Esophagus (tissue), 2 donors: Measurements from ENCODE around the gene RAD51C. TPM values are rescaled to one million over a fixed set of nuclear protein-coding genes. Genes with fewer than 3 reads are reported as not detected.
"Not testable (repeated sequence)": the region's sequence is repeated elsewhere in the genome, so short reads cannot be mapped to it uniquely, and the experiment has no call there.

Experiments used
- H3K27ac ChIP-seq, 2 donors: one replicate each; pipeline ENCODE4 v1.5.1; 2013; ENCODE audit warnings: low read depth in 2 of 2, mild to moderate bottlenecking in 2 of 2, inconsistent platforms in 1 of 2, low read length in 1 of 2, moderate library complexity in 1 of 2
- H3K27me3 ChIP-seq, 2 donors: one replicate each; pipeline ENCODE4 v1.6.1; 2013; ENCODE audit warnings: low read length in 2 of 2, control low read depth in 1 of 2, mild to moderate bottlenecking in 1 of 2; ENCODE audit not compliant: insufficient read depth in 2 of 2, control insufficient read depth in 1 of 2
- H3K36me3 ChIP-seq, 2 donors: one replicate each; pipeline ENCODE4 v1.6.1; 2013; ENCODE audit warnings: low read length in 1 of 2; ENCODE audit not compliant: control insufficient read depth in 2 of 2, insufficient read depth in 2 of 2
- H3K4me1 ChIP-seq, 2 donors: one replicate each; pipeline ENCODE4 v1.6.1; 2013; ENCODE audit warnings: low read length in 1 of 2; ENCODE audit not compliant: control insufficient read depth in 2 of 2, insufficient read depth in 2 of 2
- H3K4me3 ChIP-seq, 2 donors: one replicate each; pipeline ENCODE4 v1.5.1; 2013; ENCODE audit warnings: low read length in 2 of 2, mild to moderate bottlenecking in 2 of 2, low read depth in 1 of 2, moderate library complexity in 1 of 2
- H3K9me3 ChIP-seq, 2 donors: one replicate each; pipeline ENCODE4 v1.6.1; 2013; ENCODE audit warnings: mild to moderate bottlenecking in 2 of 2, low read depth in 1 of 2, low read length in 1 of 2, moderate library complexity in 1 of 2; ENCODE audit not compliant: control insufficient read depth in 2 of 2, insufficient read depth in 1 of 2
- WGBS, 2 donors: extraction: QIAGEN DNeasy Blood & Tissue Kit; methylation state at CpG; one replicate each; pipeline ENCODE4 v1.1.7; 2013; 5-methylcytosine and 5-hydroxymethylcytosine counted together
- polyA plus RNA-seq, 2 donors: library from polyadenylated mRNA; stranded (reverse); fragments of 200-250 nt; gene quantifications; one replicate each; pipeline ENCODE4 v1.2.3, GENCODE V29; 2013
- donor health status: healthy with polysubstance abuse.
- donor health status: Bipolar disorder and iron deficiency.

RAD51C gene
- polyA plus RNA-seq, 2 donors, result 13.5 to 14.8 TPM

DNA sequence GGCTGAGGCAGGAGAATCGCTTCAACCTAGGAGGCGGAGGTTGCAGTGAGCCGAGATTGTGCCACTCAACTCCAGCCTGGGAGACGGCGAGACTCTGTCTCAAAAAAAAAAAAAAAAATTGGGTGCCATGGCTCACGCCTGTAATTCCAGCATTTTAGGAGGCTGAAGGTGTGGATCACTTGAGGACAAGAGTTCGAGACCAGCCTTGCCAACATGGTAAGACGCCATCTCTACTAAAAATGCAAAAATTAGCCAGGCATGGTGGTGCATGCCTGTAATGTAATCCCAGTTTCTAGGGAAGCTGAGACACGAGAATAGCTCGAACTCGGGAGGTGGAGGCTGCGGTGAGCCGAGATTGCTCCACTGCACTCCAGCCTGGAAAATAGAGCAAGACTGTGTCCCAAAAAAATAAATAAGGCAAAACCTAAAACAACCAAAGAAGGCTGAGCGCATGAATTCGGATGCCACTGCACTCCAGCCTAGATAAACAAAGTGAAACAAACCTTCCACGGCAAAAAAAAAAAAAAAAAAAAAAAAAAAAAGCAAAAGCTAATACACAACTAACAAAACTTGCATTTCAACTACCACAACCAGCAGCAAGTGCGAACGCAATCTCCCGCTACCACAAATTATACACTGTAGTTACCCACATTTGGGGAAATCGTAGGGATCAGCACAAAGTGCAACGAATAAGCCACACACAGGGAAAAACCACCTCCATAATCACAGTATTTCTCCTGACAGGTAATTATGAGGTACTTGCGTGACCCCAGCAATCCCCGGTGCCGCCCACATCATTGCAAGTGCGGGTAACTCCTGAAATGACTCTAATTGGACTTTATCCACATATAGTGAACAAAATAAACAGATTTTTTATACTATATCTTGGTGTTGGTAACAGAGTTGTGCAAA, 26.2 kb upstream of the RAD51C start:
- WGBS, 2 donors, result 77% methylated on average over 25 of the region's 25 CpGs
- Histone ChIP-seq H3K4me1 (peaks cover 0 to 3% of the 10 kb centered on the region in 2 donors), H3K27ac (no peak overlapping the region), H3K27me3 (no peaks in the 10 kb centered on the region), H3K9me3 (no peaks in the 10 kb centered on the region), H3K4me3 (no peak overlapping the region), H3K36me3 (no peaks in the 10 kb centered on the region)

DNA sequence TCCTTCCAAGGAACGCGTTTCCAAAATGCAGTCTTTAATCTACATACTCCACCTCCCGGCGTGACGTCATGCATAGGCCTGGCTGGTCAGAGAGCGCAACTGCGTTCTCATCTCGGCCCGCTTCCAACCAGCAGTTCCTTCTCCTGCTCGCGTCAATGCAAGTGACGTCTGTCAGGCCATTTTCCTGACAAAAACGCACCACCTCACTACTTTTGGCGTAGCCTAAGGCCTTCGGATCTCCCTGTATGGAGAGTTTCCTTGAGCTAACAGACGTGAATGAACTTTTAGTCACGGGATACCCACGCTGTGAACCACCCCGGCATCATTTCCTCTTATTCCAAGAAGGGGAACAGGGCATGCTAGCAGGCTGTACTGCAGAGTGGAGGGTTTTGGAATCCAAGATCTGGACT, 25.5 kb upstream of the RAD51C start:
- no peaks in the 10 kb centered on the region for H3K36me3 ChIP-seq
- no peaks in the 10 kb centered on the region for H3K27me3 ChIP-seq
- H3K4me3 ChIP-seq, result no peak overlapping the region
- H3K4me1 ChIP-seq, result peaks cover 0 to 3% of the 10 kb centered on the region in 2 donors
- 52 to 57% methylated on average over 19 of the region's 19 CpGs for WGBS, 2 donors
- H3K9me3 ChIP-seq, result no peaks in the 10 kb centered on the region
- H3K27ac ChIP-seq, result peak overlapping the region in 1 of 2 donors; percentile 46

DNA sequence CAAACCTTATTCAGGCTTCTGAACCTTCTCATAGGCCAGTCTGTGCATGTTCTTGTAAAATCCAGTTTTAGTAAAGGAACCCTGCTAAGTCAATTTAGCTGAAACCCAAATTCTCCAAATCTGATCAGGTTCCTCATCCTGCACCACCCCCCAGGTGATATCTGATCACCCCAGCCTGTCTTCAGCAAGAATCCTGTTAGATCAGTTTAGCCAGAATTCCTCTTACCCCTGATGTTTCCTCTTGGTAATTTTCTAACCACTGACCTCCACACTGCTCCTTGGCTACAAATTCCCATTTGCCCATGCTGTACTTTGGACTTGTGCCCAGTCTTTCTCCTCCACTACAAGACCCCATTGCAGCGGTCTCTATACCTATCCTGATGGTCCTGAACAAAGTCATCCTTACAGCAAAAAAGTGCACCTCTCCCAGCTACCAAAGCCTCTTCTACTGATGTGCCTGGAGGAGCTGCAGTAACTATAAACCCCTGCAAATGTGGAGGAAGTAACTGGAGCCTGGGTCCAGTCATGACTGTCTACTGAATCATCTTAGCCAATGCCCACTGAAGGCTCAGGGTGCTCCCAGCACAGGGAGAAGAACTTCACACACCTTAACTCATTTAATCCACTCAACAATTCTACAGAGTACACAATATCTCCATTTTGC, 24.3 kb upstream of the RAD51C start:
- Histone ChIP-seq H3K4me3 (no peak overlapping the region), H3K9me3 (no peaks in the 10 kb centered on the region), H3K27ac (no peak overlapping the region), H3K4me1 (peaks cover 0 to 3% of the 10 kb centered on the region in 2 donors), H3K27me3 (no peaks in the 10 kb centered on the region), H3K36me3 (no peaks in the 10 kb centered on the region)
- WGBS, 2 donors, result 64 to 82% methylated on average over 1 of the region's 1 CpG

DNA sequence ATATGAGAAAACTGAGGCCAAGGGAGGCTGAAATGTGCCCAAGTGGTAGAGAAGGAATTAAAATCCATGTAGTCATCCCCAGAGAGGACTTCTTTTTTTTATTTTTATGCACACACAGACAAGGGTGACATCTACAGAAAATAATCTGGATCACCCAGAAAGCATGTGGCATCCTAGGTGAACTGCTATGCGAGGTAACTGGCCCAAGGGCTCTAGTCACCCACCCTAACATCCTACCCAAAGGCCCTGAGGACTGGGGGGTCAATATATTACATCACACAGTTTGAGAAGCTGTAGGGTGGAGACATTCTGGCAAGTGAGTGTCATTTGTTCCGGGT, 23.8 kb upstream of the RAD51C start:
- 75 to 81% methylated on average over 2 of the region's 2 CpGs for WGBS, 2 donors
- Histone ChIP-seq H3K4me3 (no peak overlapping the region), H3K27me3 (no peaks in the 10 kb centered on the region), H3K27ac (no peak overlapping the region), H3K9me3 (no peaks in the 10 kb centered on the region), H3K4me1 (peaks cover 0 to 3% of the 10 kb centered on the region in 2 donors), H3K36me3 (no peaks in the 10 kb centered on the region)

DNA sequence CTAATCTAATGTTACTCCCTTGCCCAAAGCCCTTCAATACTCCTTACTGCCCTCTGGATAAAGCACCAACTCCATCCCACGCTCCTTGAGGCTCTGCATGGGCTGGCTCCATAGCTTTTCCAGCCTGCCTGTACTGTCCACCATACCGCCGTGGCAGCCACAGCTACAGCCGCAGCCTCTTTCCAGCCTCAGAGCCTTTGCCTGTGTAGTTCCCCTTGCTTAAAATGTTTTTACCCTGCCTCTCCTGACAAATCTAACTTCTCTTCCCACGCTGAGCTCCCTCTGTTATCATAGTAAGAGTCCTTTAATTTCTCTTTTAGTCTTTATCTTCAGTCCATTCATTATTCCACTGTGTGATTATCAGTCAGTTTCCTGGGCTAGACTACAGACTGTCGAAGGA, 22.5 kb upstream of the RAD51C start:
- Histone ChIP-seq H3K4me1 (peaks cover 0 to 3% of the 10 kb centered on the region in 2 donors), H3K4me3 (no peak overlapping the region), H3K9me3 (no peaks in the 10 kb centered on the region), H3K36me3 (no peaks in the 10 kb centered on the region), H3K27ac (no peak overlapping the region), H3K27me3 (no peaks in the 10 kb centered on the region)
- 67 to 73% methylated on average over 6 of the region's 6 CpGs for WGBS, 2 donors

DNA sequence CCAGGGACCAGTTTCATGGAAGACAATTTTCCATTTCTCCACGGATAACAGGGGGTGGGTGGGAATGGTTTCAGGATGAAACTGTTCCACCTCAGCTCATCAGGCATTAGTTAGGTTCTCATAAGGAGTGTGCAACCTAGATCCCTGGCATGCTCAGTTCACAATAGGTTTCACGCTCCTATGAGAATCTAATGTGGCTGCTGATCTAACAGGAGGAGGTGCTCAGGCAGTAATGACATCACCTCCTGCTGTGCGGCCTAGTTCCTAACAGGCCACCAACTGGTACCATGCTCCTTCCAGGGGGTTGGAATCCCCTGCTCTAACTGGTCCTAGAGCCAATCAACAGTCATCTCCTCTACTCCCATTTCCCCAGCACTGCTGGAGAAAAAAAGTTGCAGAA, 20.4 kb upstream of the RAD51C start:
- Histone ChIP-seq H3K9me3 (no peaks in the 10 kb centered on the region), H3K36me3 (no peaks in the 10 kb centered on the region), H3K27me3 (no peaks in the 10 kb centered on the region), H3K4me1 (peaks cover 0 to 3% of the 10 kb centered on the region in 2 donors), H3K27ac (no peak overlapping the region), H3K4me3 (no peak overlapping the region)
- 83 to 86% methylated on average over 3 of the region's 3 CpGs for WGBS, 2 donors

DNA sequence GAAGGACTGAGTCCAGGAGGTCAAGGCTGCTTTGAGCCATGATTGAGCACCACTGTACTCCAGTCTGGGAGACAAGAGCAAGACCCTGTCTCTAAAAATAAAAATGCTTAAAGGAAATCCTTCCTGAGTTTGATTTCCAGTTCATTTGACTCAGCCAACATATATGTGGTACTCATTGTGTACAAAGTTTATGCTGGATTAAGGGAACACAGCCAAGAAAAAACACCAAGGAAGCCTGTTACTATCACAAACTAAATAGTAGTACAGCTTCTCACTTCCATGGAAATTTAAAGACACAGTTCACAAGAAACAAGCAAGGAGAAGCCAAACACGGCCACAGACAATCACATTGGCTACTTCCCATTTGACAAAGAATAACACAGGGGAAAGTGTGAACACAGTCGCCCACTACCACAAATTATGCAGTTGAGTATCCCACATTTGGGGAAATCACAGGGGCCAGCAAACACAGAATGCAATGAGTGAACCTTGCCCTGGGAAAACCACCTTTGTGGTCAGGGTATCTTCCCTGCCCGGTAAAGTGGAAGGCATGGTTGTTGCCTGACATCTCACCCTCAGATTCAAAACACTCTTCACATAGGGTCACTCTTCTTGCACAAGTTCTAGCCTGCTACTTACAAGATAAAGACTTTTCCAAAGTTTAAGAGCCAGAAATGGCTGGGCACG, 15.1 kb upstream of the RAD51C start:
- no peaks in the 10 kb centered on the region for H3K36me3 ChIP-seq
- no peaks in the 10 kb centered on the region for H3K27me3 ChIP-seq
- WGBS, 2 donors, result 77 to 81% methylated on average over 4 of the region's 4 CpGs
- H3K4me1 ChIP-seq, result no peaks in the 10 kb centered on the region
- no peak overlapping the region for H3K27ac ChIP-seq
- no peak overlapping the region for H3K4me3 ChIP-seq
- no peaks in the 10 kb centered on the region for H3K9me3 ChIP-seq

DNA sequence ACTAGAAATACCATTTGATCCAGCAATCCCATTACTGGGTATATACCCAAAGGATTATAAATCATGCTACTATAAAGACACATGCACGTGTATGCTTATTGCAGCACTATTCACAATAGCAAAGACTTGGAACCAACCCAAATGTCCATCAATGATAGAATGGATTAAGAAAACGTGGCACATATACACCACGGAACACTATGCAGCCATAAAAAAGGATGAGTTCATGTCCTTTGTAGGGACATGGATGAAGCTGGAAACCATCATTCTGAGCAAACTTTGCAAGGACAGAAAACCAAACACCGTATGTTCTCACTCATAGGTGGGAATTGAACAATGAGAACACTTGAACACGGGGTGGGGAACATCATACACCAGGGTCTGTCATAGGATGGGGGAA, 14.1 kb upstream of the RAD51C start:
- not testable (repeated sequence) for H3K27ac ChIP-seq, H3K9me3 ChIP-seq, H3K4me1 ChIP-seq, H3K4me3 ChIP-seq, H3K36me3 ChIP-seq, H3K27me3 ChIP-seq
- WGBS, 2 donors, result 85 to 87% methylated on average over 5 of the region's 5 CpGs

DNA sequence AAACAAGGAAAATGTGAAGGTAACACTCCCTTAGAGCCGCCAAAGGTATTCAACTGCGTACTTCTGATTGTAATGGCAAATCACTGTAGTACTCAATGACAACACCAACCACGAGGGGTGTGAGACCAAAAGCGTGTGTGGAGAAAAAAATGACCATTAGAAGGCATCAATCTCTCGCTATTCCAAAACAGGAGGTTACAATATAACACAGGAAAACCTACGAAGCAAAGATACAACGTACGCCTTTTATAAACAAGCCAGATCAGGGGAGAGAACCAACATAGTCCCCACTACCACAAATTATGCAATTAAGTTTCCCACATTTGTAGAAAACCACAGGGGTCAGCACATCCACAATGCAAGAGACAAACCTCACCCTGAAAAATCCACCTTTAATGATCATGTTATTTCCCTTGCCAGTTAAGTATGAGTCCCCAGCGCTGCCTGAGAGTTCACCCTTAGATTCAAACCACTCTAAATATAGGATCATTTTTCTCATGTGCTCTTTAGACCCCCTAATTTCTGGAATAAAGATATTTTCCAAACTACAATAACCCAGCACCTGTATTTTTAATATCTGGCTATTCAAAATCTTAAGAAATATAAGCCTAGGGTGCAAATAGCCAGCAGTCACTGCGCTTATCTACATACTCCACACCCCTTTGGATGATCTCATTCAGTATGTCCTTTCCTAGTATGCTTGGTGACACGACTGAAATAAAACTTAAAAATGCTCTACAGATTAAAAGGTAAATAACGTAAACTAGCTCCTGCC, 13.0 kb upstream of the RAD51C start:
- 56 to 60% methylated on average over 12 of the region's 12 CpGs for WGBS, 2 donors
- Histone ChIP-seq H3K4me1 (no peaks in the 10 kb centered on the region), H3K4me3 (no peak overlapping the region), H3K9me3 (no peaks in the 10 kb centered on the region), H3K27ac (no peak overlapping the region), H3K27me3 (no peaks in the 10 kb centered on the region), H3K36me3 (no peaks in the 10 kb centered on the region)
